GM12878 (cell line): ENCODE measurements around the gene MSI2. TPM values are rescaled to one million over a fixed set of nuclear protein-coding genes. Genes with fewer than 3 reads are reported as not detected.

Source experiments
- ATAC-seq: fragments of 200-7000 bp; cut with Tn5 transposase; 3 replicates; pipeline ENCODE4 v1.9.1; 2020; ENCODE audit warnings: mild to moderate bottlenecking, moderate library complexity
- BruUV-seq: library from RNA; stranded (reverse); fragments of 400-500 nt; replicated peaks from 2 replicates; lab custom pipeline; 2021; lab: Mats Ljungman, UMichigan
- CTCF ChIA-PET: fragments of 300-600 bp; sonication (Branson Sonifier 250); formaldehyde crosslinking; extraction: SDS; loops from one replicate; lab custom pipeline; 2021; ENCODE audit warnings: inconsistent platforms; lab: Yijun Ruan, JAX
- POLR2A ChIA-PET: fragments of 350-600 bp; formaldehyde crosslinking; extraction: SDS; loops from one replicate; lab custom pipeline; 2021; ENCODE audit warnings: inconsistent platforms; lab: Charles Lee
- RAD21 ChIA-PET: fragments of 300-600 bp; sonication (Branson Sonifier 250); formaldehyde crosslinking; loops from one replicate; lab custom pipeline; 2023; ENCODE audit warnings: antibody characterized with exemption; ENCODE audit not compliant: unreplicated experiment; lab: Charles Lee
- SMC1A ChIA-PET: fragments of 300-600 bp; sonication (Branson Sonifier 250); formaldehyde crosslinking; loops from one replicate; lab custom pipeline; 2023; ENCODE audit not compliant: unreplicated experiment, uncharacterized antibody; lab: Charles Lee
- DNase-seq: peaks from one replicate; pipeline ENCODE4 v3.0.0-alpha.2; 2011; ENCODE audit warnings: low read depth, low spot score
- FAIRE-seq: peaks from 3 replicates; lab custom pipeline; 2011; peaks lifted over from hg19 to GRCh38; lab: Jason Lieb, UNC
- H2AFZ ChIP-seq: 2 replicates; pipeline ENCODE4 v1.6.0; 2011; ENCODE audit warnings: low read depth, low read length, control low read depth; ENCODE audit not compliant: control insufficient read depth
- H3K27ac ChIP-seq: 2 replicates; pipeline ENCODE4 v1.5.1; 2011; ENCODE audit warnings: control low read depth; ENCODE audit not compliant: control insufficient read depth, insufficient read depth
- H3K27me3 ChIP-seq, 2 experiments: replicated peaks in 1 of 2; 2 replicates each; pipeline versions ENCODE4 v1.6.0 to v1.6.1; 2011; ENCODE audit warnings: low read length in 1 of 2; ENCODE audit not compliant: control insufficient read depth in 2 of 2, insufficient read depth in 2 of 2
- H3K36me3 ChIP-seq, 2 experiments: 2 replicates each; pipeline ENCODE4 v1.5.1; 2011; ENCODE audit warnings: low read length in 1 of 2; ENCODE audit not compliant: control insufficient read depth in 2 of 2, insufficient read depth in 2 of 2
- H3K4me1 ChIP-seq: 2 replicates; pipeline ENCODE4 v1.6.1; 2011; ENCODE audit warnings: mild to moderate bottlenecking, low read length, moderate library complexity, mixed read lengths; ENCODE audit not compliant: control insufficient read depth, insufficient read depth
- H3K4me2 ChIP-seq: 2 replicates; pipeline ENCODE4 v1.6.0; 2011; ENCODE audit warnings: control low read depth; ENCODE audit not compliant: control insufficient read depth, insufficient read depth
- H3K4me3 ChIP-seq: fragments of 200-600 bp; sonication (generic); 2 replicates; pipeline ENCODE4 v1.5.1; 2016
- H3K79me2 ChIP-seq: 2 replicates; pipeline ENCODE4 v1.6.0; 2011; ENCODE audit warnings: low read length; ENCODE audit not compliant: control insufficient read depth, insufficient read depth
- H3K9ac ChIP-seq: 2 replicates; pipeline ENCODE4 v1.8.0; 2011; ENCODE audit warnings: low read length, control low read depth, mixed read lengths; ENCODE audit not compliant: control insufficient read depth, insufficient read depth
- H3K9me3 ChIP-seq: replicated peaks from 3 replicates; pipeline ENCODE4 v1.5.1; 2011; ENCODE audit warnings: mild to moderate bottlenecking, low read length; ENCODE audit not compliant: control insufficient read depth, insufficient read depth
- H4K20me1 ChIP-seq: 2 replicates; pipeline ENCODE4 v1.6.0; 2011; ENCODE audit not compliant: control insufficient read depth, insufficient read depth
- CBX5 ChIP-seq: sonication (generic); IDR thresholded peaks from 2 replicates; pipeline ENCODE4 v1.6.1; 2016; ENCODE audit warnings: low read depth, moderate library complexity, mild to moderate bottlenecking, inconsistent platforms
- CHD4 ChIP-seq: fragments of 200-600 bp; sonication (generic); IDR thresholded peaks from 2 replicates; pipeline ENCODE4 v1.6.1; 2016; ENCODE audit warnings: mild to moderate bottlenecking
- ESRRA ChIP-seq: IDR thresholded peaks from 2 replicates; pipeline ENCODE4 v1.6.1; 2012; ENCODE audit warnings: mild to moderate bottlenecking, low read length, improper control_type of control experiment
- FOS ChIP-seq: IDR thresholded peaks from 3 replicates; pipeline ENCODE4 v1.6.1; 2011; ENCODE audit warnings: borderline replicate concordance; ENCODE audit not compliant: insufficient read length; ENCODE audit errors: extremely low read depth
- HCFC1 ChIP-seq: fragments of 150-350 bp; IDR thresholded peaks from 2 replicates; pipeline ENCODE4 v1.6.1; 2014; ENCODE audit warnings: low read length
- LARP7 ChIP-seq: fragments of 450-650 bp; IDR thresholded peaks from 2 replicates; pipeline ENCODE4 v1.6.1; 2017; ENCODE audit warnings: mild to moderate bottlenecking
- MTA3 ChIP-seq: IDR thresholded peaks from 2 replicates; pipeline ENCODE4 v1.6.1; 2012; ENCODE audit warnings: low read length, inconsistent platforms, borderline replicate concordance
- MXI1 ChIP-seq: fragments of 150-350 bp; IDR thresholded peaks from 2 replicates; pipeline ENCODE4 v1.6.1; 2011; ENCODE audit warnings: low read depth, mild to moderate bottlenecking, inconsistent platforms, low read length, improper control_type of control experiment
- NFYB ChIP-seq: IDR thresholded peaks from 2 replicates; pipeline ENCODE4 v1.6.1; 2011; ENCODE audit warnings: low read depth, mild to moderate bottlenecking, low read length, improper control_type of control experiment, moderate library complexity; ENCODE audit not compliant: insufficient read depth
- NR2C1 ChIP-seq: fragments of 450-650 bp; IDR thresholded peaks from 2 replicates; pipeline ENCODE4 v1.6.1; 2017; ENCODE audit warnings: antibody characterized with exemption, mild to moderate bottlenecking, moderate library complexity
- RELA ChIP-seq: fragments of 450-650 bp; IDR thresholded peaks from 2 replicates; pipeline ENCODE4 v1.8.0; 2014; ENCODE audit warnings: borderline replicate concordance; ENCODE audit not compliant: partially characterized antibody
- SP1 ChIP-seq: IDR thresholded peaks from one replicate; pipeline ENCODE4 v1.6.1; 2011; ENCODE audit warnings: low read depth, low read length
- YY1 ChIP-seq: IDR thresholded peaks from 2 replicates; pipeline ENCODE4 v1.6.1; 2011; ENCODE audit warnings: low read depth, mild to moderate bottlenecking, low read length
- ZNF622 ChIP-seq: fragments of 450-650 bp; IDR thresholded peaks from 2 replicates; pipeline ENCODE4 v1.6.1; 2017; ENCODE audit warnings: mild to moderate bottlenecking, inconsistent platforms
- WGBS: methylation state at CpG from one replicate; pipeline ENCODE4 v1.1.6; 2016; ENCODE audit warnings: low lambda C conversion rate; ENCODE audit not compliant: insufficient replicate concordance, insufficient coverage; ENCODE audit errors: missing lambda C conversion rate; 5-methylcytosine and 5-hydroxymethylcytosine counted together
- in situ Hi-C: fragments of 300-500 bp; cut with MboI; formaldehyde crosslinking; loops from 9 replicates; pipeline ENCODE4 v1.14.3; 2018; ENCODE audit warnings: mixed read lengths
- intact Hi-C: fragments of 100-400 bp; cut with micrococcal nuclease; formaldehyde crosslinking; loops from one replicate; pipeline ENCODE4 v1.14.2; 2022; ENCODE audit not compliant: unreplicated experiment
- polyA plus RNA-seq, 11 experiments: library from polyadenylated mRNA; depleted of rRNA in 4 of 11; unstranded in 6 of 11; stranded (reverse) in 5 of 11; fragments of >200 nt; fragmentation: Nextera tagmentation in 4 of 11; fragmentation: Illumina TruSeq in 1 of 11; extraction: Ambion mirVana in 4 of 11; extraction: Trizol in 1 of 11; gene quantifications; 1 replicate in 1 of 11; 2 replicates in 10 of 11; pipeline versions ENCODE4 v1.2.1 to v1.2.3, GENCODE V29; 2011 to 2016; ENCODE audit warnings: inconsistent platforms in 2 of 11, missing spikeins in 2 of 11, low read depth in 1 of 11
- total RNA-seq, 4 experiments: library from RNA; depleted of rRNA in 3 of 4; stranded (reverse); fragments of >200 nt in 3 of 4; fragmentation: Illumina TruSeq in 1 of 4; extraction: Trizol in 1 of 4; gene quantifications; 2 replicates each; pipeline versions ENCODE4 v1.2.1 to v1.2.3, GENCODE V29; 2013 to 2021
- TF ChIP-seq, protein P1 (sequence below): fragments of 450-650 bp; IDR thresholded peaks from 2 replicates; pipeline ENCODE4 v1.6.1; 2017; ENCODE audit warnings: low read depth, mild to moderate bottlenecking, moderate library complexity
- TF ChIP-seq, protein P2 (sequence below): IDR thresholded peaks from 2 replicates; pipeline ENCODE4 v1.6.1; 2012; ENCODE audit warnings: low read depth, low read length, improper control_type of control experiment

Gene MSI2
- total and polyA plus RNA-seq, 10 of the 15 experiments (the other 5 are each of a cell fraction or from before 2014, with no cell fraction given) = 6.1 to 76.1 (median 42.0) TPM

DNA sequence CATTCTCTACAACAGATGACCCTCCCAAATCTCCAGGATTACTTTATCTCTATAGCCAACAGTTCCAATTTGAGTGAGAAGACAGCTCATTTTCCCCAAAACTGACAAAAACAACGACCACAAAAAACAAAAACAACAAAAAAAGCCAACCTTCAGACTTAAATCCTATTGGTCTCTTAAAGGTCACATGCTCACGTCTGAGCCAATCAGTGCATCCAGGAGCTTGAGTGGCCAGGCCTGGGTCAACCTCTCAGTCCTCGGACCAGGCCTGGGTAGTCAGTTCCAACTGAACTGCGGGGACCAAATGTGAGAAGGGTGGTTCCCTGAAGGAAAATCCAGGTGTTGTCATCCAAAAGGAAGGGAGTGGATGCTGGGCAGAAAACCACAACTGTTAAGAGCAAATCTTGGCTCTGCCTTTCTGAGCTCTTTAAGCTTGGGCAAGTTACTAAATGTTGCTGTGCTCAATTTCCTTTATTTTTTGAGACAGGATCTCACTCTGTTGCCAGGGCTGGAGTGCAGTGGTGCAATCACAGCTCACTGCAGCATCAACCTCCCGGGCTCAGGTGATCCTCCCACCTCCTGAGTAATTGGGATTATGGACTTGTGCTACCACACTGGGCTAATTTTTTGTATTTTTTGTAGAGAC lies 43.0 kb upstream of the MSI2 start:
- CTCF ChIA-PET = interaction anchor here (0.6 to 0.7 kb wide), 2 partner anchors 350 to 570 kb away, joined by 3 read pairs; no protein-coding TSS in a partner anchor
- FAIRE-seq = no peak

DNA sequence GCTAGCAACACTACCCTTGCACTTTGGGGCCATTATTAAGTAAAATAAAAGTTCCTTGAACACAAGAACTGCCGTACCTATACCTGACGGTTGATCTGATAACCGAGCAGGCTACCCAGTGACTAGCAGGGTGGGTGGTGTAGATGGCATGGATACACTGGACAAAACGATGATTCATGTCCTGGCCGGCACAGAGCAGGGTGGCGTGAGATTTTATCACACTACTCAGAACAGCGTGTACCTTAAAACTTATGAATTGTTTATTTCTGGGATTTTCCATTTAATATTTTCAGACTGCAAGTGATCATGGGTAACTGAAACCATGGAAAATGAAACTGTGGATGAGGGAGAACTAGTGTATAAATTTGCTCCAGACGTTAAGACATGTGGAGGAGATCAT lies 41.0 kb upstream of the MSI2 start:
- no peak overlapping the region for H3K9ac ChIP-seq
- no peaks in the 10 kb centered on the region; the same call in 2 of the 3 replicates for H3K9me3 ChIP-seq
- no peak for ATAC-seq
- ChIA-PET RAD21 (no interaction called here), SMC1A (no interaction called here), POLR2A (no interaction called here), CTCF (no interaction called here)
- H3K4me3 ChIP-seq = no peak overlapping the region
- H3K27ac ChIP-seq = no peak overlapping the region
- H3K36me3 ChIP-seq = no peaks in the 10 kb centered on the region
- no peak for TF ChIP-seq SP1
- TF ChIP-seq YY1 = no peak
- no peak for TF ChIP-seq CHD4
- TF ChIP-seq, protein P1, sequence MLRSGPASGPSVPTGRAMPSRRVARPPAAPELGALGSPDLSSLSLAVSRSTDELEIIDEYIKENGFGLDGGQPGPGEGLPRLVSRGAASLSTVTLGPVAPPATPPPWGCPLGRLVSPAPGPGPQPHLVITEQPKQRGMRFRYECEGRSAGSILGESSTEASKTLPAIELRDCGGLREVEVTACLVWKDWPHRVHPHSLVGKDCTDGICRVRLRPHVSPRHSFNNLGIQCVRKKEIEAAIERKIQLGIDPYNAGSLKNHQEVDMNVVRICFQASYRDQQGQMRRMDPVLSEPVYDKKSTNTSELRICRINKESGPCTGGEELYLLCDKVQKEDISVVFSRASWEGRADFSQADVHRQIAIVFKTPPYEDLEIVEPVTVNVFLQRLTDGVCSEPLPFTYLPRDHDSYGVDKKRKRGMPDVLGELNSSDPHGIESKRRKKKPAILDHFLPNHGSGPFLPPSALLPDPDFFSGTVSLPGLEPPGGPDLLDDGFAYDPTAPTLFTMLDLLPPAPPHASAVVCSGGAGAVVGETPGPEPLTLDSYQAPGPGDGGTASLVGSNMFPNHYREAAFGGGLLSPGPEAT = no peak
- TF ChIP-seq LARP7 = no peak
- TF ChIP-seq HCFC1 = no peak
- TF ChIP-seq, protein P2, sequence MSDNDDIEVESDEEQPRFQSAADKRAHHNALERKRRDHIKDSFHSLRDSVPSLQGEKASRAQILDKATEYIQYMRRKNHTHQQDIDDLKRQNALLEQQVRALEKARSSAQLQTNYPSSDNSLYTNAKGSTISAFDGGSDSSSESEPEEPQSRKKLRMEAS = no peak
- TF ChIP-seq ESRRA = no peak
- no peak for TF ChIP-seq RELA
- TF ChIP-seq NR2C1 = no peak
- no peak for TF ChIP-seq CBX5
- TF ChIP-seq MTA3 = no peak
- no peak for TF ChIP-seq MXI1
- TF ChIP-seq FOS = no peak
- no peaks in the 10 kb centered on the region for H4K20me1 ChIP-seq
- no peak overlapping the region for H3K4me2 ChIP-seq
- H2AFZ ChIP-seq = no peak overlapping the region
- BruUV-seq = no TSS peak
- H3K79me2 ChIP-seq = no peaks in the 10 kb centered on the region
- no peak for DNase-seq
- no peak for FAIRE-seq
- H3K4me1 ChIP-seq = no peaks in the 10 kb centered on the region
- intact Hi-C loops (no loop called here), in situ Hi-C loops (no loop called here)
- H3K27me3 ChIP-seq = no peaks in the 10 kb centered on the region; a peak in 1 of 4 replicates
- 41% methylated on average over 8 of the region's 8 CpGs for WGBS

More for the DNA sequence above, 43.0 kb upstream of the MSI2 start:
- no peak overlapping the region for H3K9ac ChIP-seq
- in situ Hi-C loops (no loop called here), intact Hi-C loops (no loop called here)
- ATAC-seq (no peak), DNase-seq (no peak)
- H3K36me3 ChIP-seq = no peaks in the 10 kb centered on the region
- POLR2A ChIA-PET = no interaction called here
- RAD21 ChIA-PET = no interaction called here
- SMC1A ChIA-PET = no interaction called here
- no peak for TF ChIP-seq ZNF622
- TF ChIP-seq NFYB = peak; percentile 66; the same call in 1 of the 2 replicates
- BruUV-seq = no TSS peak
- H3K9me3 ChIP-seq = no peaks in the 10 kb centered on the region; the same call in 1 of the 3 replicates
- no peaks in the 10 kb centered on the region for H3K79me2 ChIP-seq
- H3K27me3 ChIP-seq = no peaks in the 10 kb centered on the region; a peak in 1 of 4 replicates
- H3K4me1 ChIP-seq = no peaks in the 10 kb centered on the region
- no peak overlapping the region for H2AFZ ChIP-seq
- H4K20me1 ChIP-seq = no peaks in the 10 kb centered on the region
- 9% methylated on average over 5 of the region's 5 CpGs for whole genome bisulfite sequencing
- no peak overlapping the region for H3K4me3 ChIP-seq
- H3K27ac ChIP-seq = no peak overlapping the region
- H3K4me2 ChIP-seq = no peak overlapping the region
